HG03135 (cell line): Measurements from ENCODE around the gene CDK2AP2.
A peak's percentile ranks its signal among the peaks of the same experiment; 100 is the strongest.
"Not testable (repeated sequence)": the region's sequence is repeated elsewhere in the genome, so short reads cannot be mapped to it uniquely, and the experiment has no call there.

Experiments used
- ATAC-seq: cut with Tn5 transposase; IDR thresholded peaks from one replicate; pipeline ENCODE4 v1.9.1; 2021; ENCODE audit warnings: mild to moderate bottlenecking, moderate library complexity; ENCODE audit not compliant: unreplicated experiment

Gene CDK2AP2

GRCh38 chr11:67491276-67492068 lies 16.5 kb downstream of the CDK2AP2 start:
- no peak for ATAC-seq

- ATAC-seq, result no peak
These were observed 17.3 kb downstream of the CDK2AP2 start for GRCh38 chr11:67490727-67491065.

GRCh38 chr11:67489885-67490726 lies 17.9 kb downstream of the CDK2AP2 start:
- ATAC-seq, result no peak

- no peak for ATAC-seq
These were observed 18.6 kb downstream of the CDK2AP2 start for GRCh38 chr11:67489203-67489884.

GRCh38 chr11:67486481-67487195 lies 21.3 kb downstream of the CDK2AP2 start:
- no peak for ATAC-seq

- ATAC-seq, result not testable (repeated sequence)
These were observed 22.0 kb downstream of the CDK2AP2 start for GRCh38 chr11:67485873-67486361.

- ATAC-seq, result no peak
These were observed 23.1 kb downstream of the CDK2AP2 start for GRCh38 chr11:67484847-67485311.

GRCh38 chr11:67483831-67484665 lies 23.9 kb downstream of the CDK2AP2 start:
- no peak for ATAC-seq

GRCh38 chr11:67482827-67483798 lies 24.8 kb downstream of the CDK2AP2 start, which contains the start of gene AIP:
AIP (plus strand) TSS chr11:67483026; CDS start chr11:67483159, 133 bp downstream.
- ATAC-seq, result peak; percentile 72

GRCh38 chr11:67482275-67482826 lies 25.6 kb downstream of the CDK2AP2 start:
- peak; percentile 4 for ATAC-seq

GRCh38 chr11:67477344-67478050 lies 30.5 kb downstream of the CDK2AP2 start:
- ATAC-seq, result not testable (repeated sequence)

- not testable (repeated sequence) for ATAC-seq
These were observed 31.3 kb downstream of the CDK2AP2 start for GRCh38 chr11:67476692-67477091.

GRCh38 chr11:67472882-67473281 lies 35.1 kb downstream of the CDK2AP2 start:
- ATAC-seq, result no peak

GRCh38 chr11:67470337-67471002 lies 37.5 kb downstream of the CDK2AP2 start:
- ATAC-seq, result no peak

- ATAC-seq, result no peak
These were observed 38.5 kb downstream of the CDK2AP2 start for GRCh38 chr11:67469508-67469811.

- peak; percentile 65 for ATAC-seq
These were observed 39.0 kb downstream of the CDK2AP2 start, which contains the start of gene TMEM134 for GRCh38 chr11:67468759-67469507. TMEM134 (minus strand) TSS chr11:67469251; CDS start chr11:67469192, 59 bp downstream.
